Stimulated activated CD8-positive, alpha-beta memory T cell treated with anti-CD3 and anti-CD28 coated beads, Interleukin-4, amount 100 ng/mL, for 48 hours (primary cell): Measurements from ENCODE around the gene JMJD8.
A peak's percentile ranks its signal among the peaks of the same experiment; 100 is the strongest.

Experiments
- DNase-seq: peaks from one replicate; pipeline ENCODE4 v3.0.0-alpha.2; 2020

JMJD8 gene

GRCh38 chr16:658679-659571, 25.2 kb downstream of the JMJD8 start:
- DNase-seq = no peak

- no peak for DNase-seq
These were observed 26.6 kb downstream of the JMJD8 start for GRCh38 chr16:657487-657886.

GRCh38 chr16:654034-654433, 30.1 kb downstream of the JMJD8 start:
- no peak for DNase-seq

- no peak for DNase-seq
These were observed 31.5 kb downstream of the JMJD8 start for GRCh38 chr16:652454-653305.

- no peak for DNase-seq
These were observed 32.3 kb downstream of the JMJD8 start for GRCh38 chr16:651844-652243.

- peak; percentile 40 for DNase-seq
These were observed 34.5 kb downstream of the JMJD8 start for GRCh38 chr16:649631-650030.

GRCh38 chr16:648781-649589, 35.1 kb downstream of the JMJD8 start, which contains the start of gene WDR90:
TSS of gene WDR90 (plus strand) at chr16:649365. CDS start at chr16:649417, 52 bp downstream.
- DNase-seq = peak; percentile 95

- DNase-seq = peak; percentile 74
These were observed 35.9 kb downstream of the JMJD8 start for GRCh38 chr16:648071-648780.

- no peak for DNase-seq
These were observed 36.8 kb downstream of the JMJD8 start for GRCh38 chr16:647173-647902.

- no peak for DNase-seq
These were observed 37.4 kb downstream of the JMJD8 start for GRCh38 chr16:646679-647172.

GRCh38 chr16:645852-646678, 38.1 kb downstream of the JMJD8 start:
- DNase-seq = no peak

- no peak for DNase-seq
These were observed 39.6 kb downstream of the JMJD8 start for GRCh38 chr16:644556-644955.

GRCh38 chr16:643050-643368, 41.1 kb downstream of the JMJD8 start:
- DNase-seq = no peak

- DNase-seq = peak; percentile 60
These were observed 41.7 kb downstream of the JMJD8 start for GRCh38 chr16:642189-643049.

- DNase-seq = peak; percentile 84
These were observed 42.6 kb downstream of the JMJD8 start, which contains the start of gene MCRIP2 for GRCh38 chr16:641326-642188. TSS of gene MCRIP2 (plus strand) at chr16:641828. CDS start at chr16:641992, 164 bp downstream.

- DNase-seq = no peak
These were observed 43.5 kb downstream of the JMJD8 start for GRCh38 chr16:640614-641013.

- DNase-seq = no peak
These were observed 45.3 kb downstream of the JMJD8 start for GRCh38 chr16:638836-639235.

- DNase-seq = no peak
These were observed 46.0 kb downstream of the JMJD8 start for GRCh38 chr16:638034-638543.
